GM12891 (cell line): ENCODE measurements around the gene PDLIM4.

Source experiments
- POLR2A ChIP-seq: IDR thresholded peaks from 2 replicates; pipeline ENCODE4 v1.6.1; 2011; ENCODE audit warnings: low read depth, low read length, control low read depth
- POLR2AphosphoS5 ChIP-seq: IDR thresholded peaks from 2 replicates; pipeline ENCODE4 v1.6.1; 2011; ENCODE audit warnings: low read depth, low read length, control low read depth

- TF ChIP-seq POLR2A = no peak
- TF ChIP-seq POLR2AphosphoS5 = no peak
These were observed 28.3 kb upstream of the PDLIM4 start for GRCh38 chr5:132229236-132229635.
